Measurements from ENCODE around the gene MTNR1B.

MTNR1B gene
- total RNA-seq = 0 reads per million in 2 donors

GRCh38 chr11:92969634-92970347 lies at the start of gene MTNR1B:
Gene MTNR1B, plus strand, starts transcription at chr11:92969651. Its CDS starts 75 bp downstream, at chr11:92969726.
- DNase-seq = no peak

- no peak for DNase-seq
Measured at GRCh38 chr11:92920331-92920730, 49.1 kb upstream of the MTNR1B start.

GRCh38 chr11:92922731-92923130 lies 46.7 kb upstream of the MTNR1B start:
- DNase-seq = no peak

- no peak for DNase-seq
Measured at GRCh38 chr11:92929246-92929645, 40.2 kb upstream of the MTNR1B start.

GRCh38 chr11:92929653-92930052 lies 39.8 kb upstream of the MTNR1B start:
- no peak for DNase-seq

GRCh38 chr11:92931746-92932422 lies 37.6 kb upstream of the MTNR1B start:
- DNase-seq = no peak

- no peak for DNase-seq
Measured at GRCh38 chr11:92939305-92939704, 30.1 kb upstream of the MTNR1B start.

GRCh38 chr11:92941676-92942571 lies 27.5 kb upstream of the MTNR1B start:
- no peak for DNase-seq

GRCh38 chr11:92946707-92947106 lies 22.7 kb upstream of the MTNR1B start:
- no peak for DNase-seq

GRCh38 chr11:92948116-92948515 lies 21.3 kb upstream of the MTNR1B start:
- DNase-seq = no peak

- no peak for DNase-seq
Measured at GRCh38 chr11:92954003-92954402, 15.4 kb upstream of the MTNR1B start.

GRCh38 chr11:92955860-92956259 lies 13.6 kb upstream of the MTNR1B start:
- no peak for DNase-seq

- no peak for DNase-seq
Measured at GRCh38 chr11:92960886-92961285, 8.6 kb upstream of the MTNR1B start.

- no peak for DNase-seq
Measured at GRCh38 chr11:92962446-92962845, 7.0 kb upstream of the MTNR1B start.

GRCh38 chr11:92964471-92964870 lies 5.0 kb upstream of the MTNR1B start:
- no peak for DNase-seq

GRCh38 chr11:92965196-92965595 lies 4.3 kb upstream of the MTNR1B start:
- no peak for DNase-seq

- no peak for DNase-seq
Measured at GRCh38 chr11:92967178-92967577, 2.3 kb upstream of the MTNR1B start.

- DNase-seq = no peak
Measured at GRCh38 chr11:92967867-92968266, 1.6 kb upstream of the MTNR1B start.

- DNase-seq = no peak
Measured at GRCh38 chr11:92969293-92969633, 188 bp upstream of the MTNR1B start.

GRCh38 chr11:92972248-92972647 lies 2.8 kb downstream of the MTNR1B start:
- no peak for DNase-seq

GRCh38 chr11:92975285-92975684 lies 5.8 kb downstream of the MTNR1B start:
- DNase-seq = no peak

GRCh38 chr11:92976681-92977080 lies 7.2 kb downstream of the MTNR1B start:
- no peak for DNase-seq

- no peak for DNase-seq
Measured at GRCh38 chr11:92977401-92977800, 8.0 kb downstream of the MTNR1B start.
